SK-N-SH (cell line): ENCODE results near the gene PPP6R2. TPM values are rescaled to one million over a fixed set of nuclear protein-coding genes. Genes with fewer than 3 reads are reported as not detected.

ENCODE experiments used
- CTCF ChIA-PET: fragments of 300-600, 350-600 bp; formaldehyde crosslinking; extraction: SDS; loops from one replicate; lab custom pipeline; 2021; lab: Yijun Ruan, JAX
- POLR2A ChIA-PET: fragments of 350-600 bp; sonication (Branson Sonifier 250); formaldehyde crosslinking; extraction: SDS; loops from one replicate; lab custom pipeline; 2020; ENCODE audit warnings: antibody characterized with exemption, inconsistent platforms; lab: Yijun Ruan, JAX
- DNase-seq: peaks from one replicate; pipeline ENCODE4 v3.0.0; 2012
- H2AFZ ChIP-seq: fragments of 200-600 bp; sonication (generic); 2 replicates; pipeline ENCODE4 v1.8.1; 2016; ENCODE audit warnings: antibody characterized with exemption, mild to moderate bottlenecking, low read depth
- H3F3A ChIP-seq: fragments of 200-600 bp; sonication (generic); replicated peaks from 2 replicates; pipeline ENCODE3; 2016; ENCODE audit warnings: antibody characterized with exemption, mild to moderate bottlenecking; ENCODE audit not compliant: insufficient read depth
- H3K27ac ChIP-seq, 2 experiments: fragments of 200-500 bp in 1 of 2; fragments of 200-600 bp in 1 of 2; sonication (Bioruptor generic) in 1 of 2; sonication (generic), shearing (Covaris generic) in 1 of 2; 2 replicates each; pipeline versions ENCODE4 v1.5.1 to v1.6.1; 2014 to 2016; ENCODE audit warnings: low read depth in 2 of 2, inconsistent platforms in 1 of 2, low read length in 1 of 2, mild to moderate bottlenecking in 1 of 2, mixed read lengths in 1 of 2
- H3K27me3 ChIP-seq: fragments of 200-600 bp; sonication (generic), shearing (Covaris generic); 2 replicates; pipeline ENCODE4 v1.6.1; 2016; ENCODE audit warnings: mixed run types; ENCODE audit not compliant: insufficient read depth
- H3K36me3 ChIP-seq, 2 experiments: fragments of 200-500 bp in 1 of 2; fragments of 200-600 bp in 1 of 2; sonication (Bioruptor generic) in 1 of 2; sonication (generic) in 1 of 2; replicated peaks in 1 of 2; 2 replicates each; pipeline versions ENCODE3 to v1.5.1; 2014 to 2016; ENCODE audit warnings: low read length in 1 of 2, mild to moderate bottlenecking in 1 of 2; ENCODE audit not compliant: insufficient read depth in 2 of 2, control insufficient read depth in 1 of 2
- H3K4me1 ChIP-seq, 2 experiments: fragments of 200-500 bp in 1 of 2; fragments of 200-600 bp in 1 of 2; sonication (Bioruptor generic) in 1 of 2; sonication (generic), shearing (Covaris generic) in 1 of 2; 2 replicates each; pipeline versions ENCODE4 v1.5.1 to v1.6.1; 2014 to 2016; ENCODE audit warnings: low read depth in 1 of 2, low read length in 1 of 2, mixed run types in 1 of 2; ENCODE audit not compliant: insufficient read depth in 2 of 2, control insufficient read depth in 1 of 2
- H3K4me2 ChIP-seq: fragments of 200-600 bp; sonication (generic), shearing (Covaris generic); 2 replicates; pipeline ENCODE4 v1.6.1; 2017; ENCODE audit warnings: mixed run types
- H3K4me3 ChIP-seq, 2 experiments: fragments of 200-500 bp in 1 of 2; fragments of 200-600 bp in 1 of 2; sonication (Bioruptor generic) in 1 of 2; sonication (generic), shearing (Covaris generic) in 1 of 2; 2 replicates each; pipeline versions ENCODE4 v1.5.1 to v1.8.1; 2014 to 2016; ENCODE audit warnings: low read depth in 2 of 2, inconsistent platforms in 1 of 2, low read length in 1 of 2, mild to moderate bottlenecking in 1 of 2, mixed read lengths in 1 of 2, moderate library complexity in 1 of 2
- H3K79me2 ChIP-seq: fragments of 200-600 bp; sonication (generic); 2 replicates; pipeline ENCODE4 v1.8.1; 2017; ENCODE audit warnings: mild to moderate bottlenecking; ENCODE audit not compliant: insufficient read depth
- H3K9ac ChIP-seq: fragments of 200-600 bp; sonication (generic); 2 replicates; pipeline ENCODE4 v1.6.1; 2017; ENCODE audit warnings: mixed run types
- H3K9me2 ChIP-seq: fragments of 200-600 bp; sonication (generic); 2 replicates; pipeline ENCODE4 v1.6.1; 2017; ENCODE audit warnings: mixed run types
- H3K9me3 ChIP-seq: fragments of 200-600 bp; sonication (generic); 2 replicates; pipeline ENCODE4 v1.6.1; 2017; ENCODE audit warnings: mixed run types, mild to moderate bottlenecking, moderate library complexity
- H4K20me1 ChIP-seq: fragments of 200-600 bp; sonication (generic); 2 replicates; pipeline ENCODE4 v1.6.1; 2017; ENCODE audit warnings: mild to moderate bottlenecking, mixed run types; ENCODE audit not compliant: insufficient read depth
- CTCF ChIP-seq: fragments of 200-600 bp; sonication (generic); IDR thresholded peaks from 2 replicates; pipeline ENCODE4 v1.6.1; 2017; ENCODE audit warnings: antibody characterized with exemption, mild to moderate bottlenecking, moderate library complexity
- ELF1 ChIP-seq: IDR thresholded peaks from 2 replicates; pipeline ENCODE4 v1.4.0; 2012
- EP300 ChIP-seq, 2 experiments: IDR thresholded peaks; 2 replicates each; pipeline versions ENCODE4 v1.4.0 to v1.6.1; 2012; ENCODE audit warnings: borderline replicate concordance in 1 of 2, low read depth in 1 of 2, low read length in 1 of 2
- FOSL2 ChIP-seq: IDR thresholded peaks from 2 replicates; pipeline ENCODE4 v1.4.0; 2012; ENCODE audit warnings: low read depth, mild to moderate bottlenecking, moderate library complexity, borderline replicate concordance
- GABPA ChIP-seq: IDR thresholded peaks from 2 replicates; pipeline ENCODE4 v1.4.0; 2012; ENCODE audit warnings: low read depth, mild to moderate bottlenecking
- GATA2 ChIP-seq: sonication (generic); formaldehyde crosslinking; IDR thresholded peaks from 2 replicates; pipeline ENCODE4 v1.5.0; 2020; ENCODE audit warnings: mild to moderate bottlenecking, missing genetic modification reagents
- IRF3 ChIP-seq: fragments of 150-350 bp; IDR thresholded peaks from 2 replicates; pipeline ENCODE4 v1.6.1; 2016; ENCODE audit warnings: mild to moderate bottlenecking, low read depth, low read length
- RAD21 ChIP-seq: IDR thresholded peaks from 2 replicates; pipeline ENCODE4 v1.6.1; 2012; ENCODE audit warnings: mild to moderate bottlenecking, low read length
- REST ChIP-seq: IDR thresholded peaks from 2 replicates; pipeline ENCODE4 v1.6.1; 2012; ENCODE audit warnings: mild to moderate bottlenecking, low read depth, low read length, moderate library complexity
- RFX5 ChIP-seq: IDR thresholded peaks from 2 replicates; pipeline ENCODE4 v1.6.1; 2012; ENCODE audit warnings: mild to moderate bottlenecking, improper control_type of control experiment, low read length
- RXRA ChIP-seq: IDR thresholded peaks from 2 replicates; pipeline ENCODE4 v1.4.0; 2012; ENCODE audit warnings: low read depth, mild to moderate bottlenecking, borderline replicate concordance
- TAF1 ChIP-seq: IDR thresholded peaks from 2 replicates; pipeline ENCODE4 v1.6.1; 2012; ENCODE audit warnings: low read depth, mild to moderate bottlenecking, low read length, moderate library complexity, borderline replicate concordance
- TCF12 ChIP-seq: IDR thresholded peaks from 2 replicates; pipeline ENCODE4 v1.4.0; 2012
- TEAD4 ChIP-seq: IDR thresholded peaks from 2 replicates; pipeline ENCODE4 v1.4.0; 2012; ENCODE audit warnings: mild to moderate bottlenecking, borderline replicate concordance; ENCODE audit not compliant: insufficient read depth
- WGBS: methylation state at CpG from one replicate; pipeline ENCODE4 v1.1.6; 2017; ENCODE audit warnings: low lambda C conversion rate; 5-methylcytosine and 5-hydroxymethylcytosine counted together
- polyA plus RNA-seq, 3 experiments: library from polyadenylated mRNA; depleted of rRNA; stranded (reverse); fragments of >200 nt; gene quantifications; 2 replicates each; pipeline ENCODE4 v1.2.3, GENCODE V29; 2012

The PPP6R2 gene
- polyA plus RNA-seq, 1 of the 3 experiments (the other 2 are of a cell fraction) = 45.7 TPM

- Histone ChIP-seq H3K27me3 (no peaks in the 10 kb centered on the region), H3K9me3 (no peaks in the 10 kb centered on the region), H3K4me2 (no peak overlapping the region), H3K36me3 (peaks cover 0 to 3% of the 10 kb centered on the region in 2 experiments), H3K79me2 (peaks cover 57% of the 10 kb centered on the region), H3K4me3 (no peak overlapping the region), H4K20me1 (peaks cover 25% of the 10 kb centered on the region), H3K9ac (no peak overlapping the region), H3K9me2 (no peaks in the 10 kb centered on the region), H2AFZ (no peak overlapping the region), H3K4me1 (peaks cover 0 to 8% of the 10 kb centered on the region in 2 experiments; a peak in 1 of 4 replicates), H3F3A (peaks cover 6% of the 10 kb centered on the region), H3K27ac (no peak overlapping the region)
- 93% methylated on average over 8 of the region's 8 CpGs for WGBS
- ChIA-PET POLR2A (no interaction called here), CTCF (no interaction called here)
- TF ChIP-seq EP300 (IDR thresholded peaks at IDR 0.05; ENCODE audit: borderline replicate concordance in 1 of 2, low read depth in 1 of 2, low read length in 1 of 2) (no peak), CTCF (no peak), IRF3 (no peak), TCF12 (no peak), TEAD4 (no peak), FOSL2 (no peak), ELF1 (no peak), RAD21 (no peak), GABPA (no peak), REST (no peak), RFX5 (no peak), RXRA (no peak), GATA2 (CRISPR knock-in tag) (no peak), TAF1 (no peak)
- no peak for DNase-seq
Measured at GRCh38 chr22:50347157-50347556, 4.0 kb downstream of the PPP6R2 start.
